Ascending aorta (tissue), 2 donors: ENCODE data around the gene HERPUD2. TPM values are rescaled to one million over a fixed set of nuclear protein-coding genes. Genes with fewer than 3 reads are reported as not detected.

Source experiments
- DNase-seq, 2 donors: peaks; one replicate each; pipeline ENCODE4 v3.0.0-alpha.2; 2019; ENCODE audit warnings: low spot score in 2 of 2
- H3K27ac ChIP-seq, 2 donors: fragments of 200-600 bp; sonication (generic); one replicate each; pipeline ENCODE4 v1.5.1; 2016 to 2017; ENCODE audit warnings: mild to moderate bottlenecking in 1 of 2
- H3K27me3 ChIP-seq: fragments of 200-600 bp; sonication (generic); one replicate; pipeline ENCODE4 v1.5.1; 2017
- H3K36me3 ChIP-seq, 2 donors: fragments of 200-600 bp; sonication (generic); one replicate each; pipeline ENCODE4 v1.5.1; 2016
- H3K4me1 ChIP-seq, 2 donors: fragments of 200-600 bp; sonication (generic); one replicate each; pipeline ENCODE4 v1.5.1; 2016 to 2017; ENCODE audit warnings: mild to moderate bottlenecking in 1 of 2
- H3K4me3 ChIP-seq, 2 donors: fragments of 200-600 bp; sonication (generic); one replicate each; pipeline ENCODE4 v1.5.1; 2016 to 2017; ENCODE audit warnings: mild to moderate bottlenecking in 1 of 2
- H3K9me3 ChIP-seq, 2 donors: fragments of 200-600 bp; sonication (generic); one replicate each; pipeline ENCODE4 v1.5.1; 2016
- CTCF ChIP-seq, 3 experiments: fragments of 200-600 bp in 2 of 3; fragments of 450-650 bp in 1 of 3; sonication (generic) in 2 of 3; IDR thresholded peaks; one replicate each; pipeline ENCODE4 v1.5.1; 2016 to 2019; ENCODE audit warnings: antibody characterized with exemption in 3 of 3, mild to moderate bottlenecking in 1 of 3, moderate library complexity in 1 of 3
- intact Hi-C: fragments of 100-400 bp; cut with DNase I; formaldehyde crosslinking; loops from one replicate; pipeline ENCODE4 v1.15.1; 2023
- total RNA-seq: library from RNA; depleted of rRNA; stranded (reverse); fragments of >200 nt; gene quantifications from one replicate; pipeline ENCODE4 v1.1.0, GENCODE V29; 2016

HERPUD2 gene
- total RNA-seq, 1 donor from 2014 or later: 69.8 TPM

DNA sequence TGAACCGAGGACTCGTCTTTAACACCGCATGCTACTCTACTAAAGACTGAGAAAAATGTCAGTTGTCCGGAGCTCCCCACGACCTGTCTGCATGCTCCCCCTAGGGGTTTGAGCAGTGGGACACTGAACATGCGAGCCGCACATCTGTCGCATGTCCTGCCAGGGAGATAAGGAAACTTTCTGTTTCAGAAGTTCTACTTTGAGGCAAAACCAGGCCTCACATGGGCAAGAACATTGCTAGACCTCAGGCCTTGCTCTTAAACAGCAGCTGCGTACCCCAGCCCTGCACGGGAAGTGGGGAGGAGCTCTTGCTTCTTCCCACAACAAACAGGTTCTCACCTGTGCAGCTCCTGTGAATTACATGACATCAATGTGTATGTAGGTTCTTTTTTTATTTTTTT is 30.3 kb upstream of the HERPUD2 start:
- DNase-seq: no peak
- H3K4me1 ChIP-seq: peaks cover 0 to 4% of the 10 kb centered on the region in 2 donors
- H3K27me3 ChIP-seq: no peaks in the 10 kb centered on the region
- H3K36me3 ChIP-seq: no peaks in the 10 kb centered on the region
- no peak overlapping the region for H3K4me3 ChIP-seq
- TF ChIP-seq CTCF (IDR thresholded peaks at IDR 0.05): no peak
- no peaks in the 10 kb centered on the region for H3K9me3 ChIP-seq
- intact Hi-C loops: no loop called here
- H3K27ac ChIP-seq: no peak overlapping the region

DNA sequence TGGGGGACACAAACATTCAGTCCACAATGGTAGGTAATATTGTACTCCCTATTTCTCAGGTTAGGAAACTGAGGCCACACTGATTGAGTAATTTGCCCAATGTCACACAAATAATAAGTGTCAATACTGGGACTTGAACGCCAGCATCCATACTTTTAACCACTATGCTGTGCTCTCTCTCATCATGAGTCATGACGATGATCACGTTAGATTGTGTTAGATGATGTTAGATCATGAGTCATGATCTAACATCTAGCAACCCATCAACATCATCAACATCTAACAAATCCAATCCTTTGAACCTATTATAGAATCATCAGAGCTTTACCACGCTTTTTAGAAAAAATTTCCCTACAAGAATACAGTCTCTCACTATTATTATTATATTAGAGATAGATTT is 28.1 kb upstream of the HERPUD2 start:
- TF ChIP-seq CTCF (IDR thresholded peaks at IDR 0.05): no peak
- Histone ChIP-seq H3K4me3 (no peak overlapping the region), H3K27ac (no peak overlapping the region), H3K9me3 (no peaks in the 10 kb centered on the region), H3K27me3 (no peaks in the 10 kb centered on the region), H3K4me1 (no peaks in the 10 kb centered on the region), H3K36me3 (no peaks in the 10 kb centered on the region)
- intact Hi-C loops: no loop called here
- no peak for DNase-seq

- intact Hi-C loops: no loop called here
- DNase-seq: no peak
- Histone ChIP-seq H3K27me3 (no peaks in the 10 kb centered on the region), H3K4me3 (no peak overlapping the region), H3K36me3 (no peaks in the 10 kb centered on the region), H3K27ac (no peak overlapping the region), H3K9me3 (no peaks in the 10 kb centered on the region), H3K4me1 (peaks cover 0 to 4% of the 10 kb centered on the region in 2 donors)
- no peak for TF ChIP-seq CTCF (IDR thresholded peaks at IDR 0.05)
Observed at GRCh38 chr7:35722054-35722849, 27.3 kb upstream of the HERPUD2 start.

- Histone ChIP-seq H3K27ac (no peak overlapping the region), H3K9me3 (no peaks in the 10 kb centered on the region), H3K4me1 (peaks cover 0 to 9% of the 10 kb centered on the region in 2 donors), H3K36me3 (no peaks in the 10 kb centered on the region), H3K27me3 (no peaks in the 10 kb centered on the region), H3K4me3 (no peak overlapping the region)
- intact Hi-C loops: no loop called here
- DNase-seq: no peak
- TF ChIP-seq CTCF (IDR thresholded peaks at IDR 0.05): no peak
Observed at GRCh38 chr7:35721288-35721687, 26.4 kb upstream of the HERPUD2 start.

- no peak overlapping the region for H3K27ac ChIP-seq
- TF ChIP-seq CTCF (IDR thresholded peaks at IDR 0.05): no peak
Observed at GRCh38 chr7:35720849-35721248, 25.9 kb upstream of the HERPUD2 start.

More at GRCh38 chr7:35720849-35721248, 25.9 kb upstream of the HERPUD2 start:
- DNase-seq: no peak
- H3K9me3 ChIP-seq: no peaks in the 10 kb centered on the region
- H3K36me3 ChIP-seq: no peaks in the 10 kb centered on the region
- intact Hi-C loops: no loop called here
- H3K27me3 ChIP-seq: no peaks in the 10 kb centered on the region
- H3K4me3 ChIP-seq: no peak overlapping the region
- peaks cover 0 to 9% of the 10 kb centered on the region in 2 donors for H3K4me1 ChIP-seq
